ES-I3 (cell line): Measurements from ENCODE around the gene RPS6KA4.
"Not testable (repeated sequence)": the region's sequence is repeated elsewhere in the genome, so short reads cannot be mapped to it uniquely, and the experiment has no call there.

Experiments
- H3K36me3 ChIP-seq: 2 replicates; pipeline ENCODE4 v1.6.1; 2013; ENCODE audit warnings: mild to moderate bottlenecking, low read length, control low read depth, moderate library complexity; ENCODE audit not compliant: insufficient read depth
- H3K4me1 ChIP-seq: 2 replicates; pipeline ENCODE4 v1.6.1; 2013; ENCODE audit warnings: mild to moderate bottlenecking, control low read depth, low read length; ENCODE audit not compliant: insufficient read depth
- H3K9ac ChIP-seq: 2 replicates; pipeline ENCODE4 v1.6.1; 2013; ENCODE audit warnings: low read depth, mild to moderate bottlenecking, low read length, moderate library complexity
- H3K9me3 ChIP-seq: 2 replicates; pipeline ENCODE4 v1.6.1; 2013; ENCODE audit warnings: mild to moderate bottlenecking, low read length, moderate library complexity; ENCODE audit not compliant: control insufficient read depth, insufficient read depth

The RPS6KA4 gene

GRCh38 chr11:64358907-64359711 lies at the start of gene RPS6KA4:
TSS of gene RPS6KA4 (plus strand) at chr11:64359162. CDS start at chr11:64359236, 74 bp downstream.
- Histone ChIP-seq H3K4me1 (peaks cover 26% of the 10 kb centered on the region; the same call in 1 of the 2 replicates), H3K9ac (peak within 1 kb of the TSS; percentile 86), H3K9me3 (no peaks in the 10 kb centered on the region), H3K36me3 (0 out of 2 replicates have a peak, but pooled peaks cover 3% of the 10 kb centered on the region)

GRCh38 chr11:64312947-64313346 lies 46.0 kb upstream of the RPS6KA4 start:
- Histone ChIP-seq H3K4me1 (no peaks in the 10 kb centered on the region), H3K9ac (no peak overlapping the region), H3K36me3 (no peaks in the 10 kb centered on the region), H3K9me3 (no peaks in the 10 kb centered on the region)

- H3K4me1 ChIP-seq: no peaks in the 10 kb centered on the region
- no peaks in the 10 kb centered on the region for H3K9me3 ChIP-seq
- no peak overlapping the region for H3K9ac ChIP-seq
- H3K36me3 ChIP-seq: no peaks in the 10 kb centered on the region
Measured at GRCh38 chr11:64313491-64314145, 45.3 kb upstream of the RPS6KA4 start.

- Histone ChIP-seq H3K9me3 (no peaks in the 10 kb centered on the region), H3K4me1 (no peaks in the 10 kb centered on the region), H3K9ac (no peak overlapping the region), H3K36me3 (no peaks in the 10 kb centered on the region)
Measured at GRCh38 chr11:64314146-64314804, 44.7 kb upstream of the RPS6KA4 start.

GRCh38 chr11:64314805-64315561 lies 44.0 kb upstream of the RPS6KA4 start:
- Histone ChIP-seq H3K4me1 (no peaks in the 10 kb centered on the region), H3K9ac (no peak overlapping the region)

GRCh38 chr11:64315667-64316526 lies 43.1 kb upstream of the RPS6KA4 start:
- not testable (repeated sequence) for H3K9ac ChIP-seq, H3K9me3 ChIP-seq, H3K36me3 ChIP-seq, H3K4me1 ChIP-seq

More at GRCh38 chr11:64314805-64315561, 44.0 kb upstream of the RPS6KA4 start:
- H3K36me3 ChIP-seq: no peaks in the 10 kb centered on the region
- H3K9me3 ChIP-seq: no peaks in the 10 kb centered on the region

GRCh38 chr11:64316672-64317324 lies 42.2 kb upstream of the RPS6KA4 start:
- H3K36me3 ChIP-seq: no peaks in the 10 kb centered on the region
- H3K4me1 ChIP-seq: no peaks in the 10 kb centered on the region
- H3K9ac ChIP-seq: peak overlapping the region; percentile 81
- H3K9me3 ChIP-seq: no peaks in the 10 kb centered on the region

GRCh38 chr11:64317325-64317960 lies 41.5 kb upstream of the RPS6KA4 start, which contains the start of gene TRMT112:
TSS of gene TRMT112 (minus strand) at chr11:64317559. CDS start at chr11:64317526, 33 bp downstream.
- H3K9me3 ChIP-seq: no peaks in the 10 kb centered on the region
- peaks cover 1% of the 10 kb centered on the region; the same call in 1 of the 2 replicates for H3K4me1 ChIP-seq
- H3K36me3 ChIP-seq: peaks cover 4% of the 10 kb centered on the region; the same call in 1 of the 2 replicates
- H3K9ac ChIP-seq: peak within 1 kb of the TSS; percentile 81

GRCh38 chr11:64317961-64318765 lies 40.8 kb upstream of the RPS6KA4 start, which contains the start of gene PRDX5:
TSS of gene PRDX5 (plus strand) at chr11:64318121. CDS start at chr11:64318216, 95 bp downstream.
- no peaks in the 10 kb centered on the region for H3K9me3 ChIP-seq
- peak within 1 kb of the TSS; percentile 81 for H3K9ac ChIP-seq
- H3K36me3 ChIP-seq: peaks cover 4% of the 10 kb centered on the region; the same call in 1 of the 2 replicates
- peaks cover 8% of the 10 kb centered on the region; the same call in 1 of the 2 replicates for H3K4me1 ChIP-seq

GRCh38 chr11:64318766-64319761 lies 39.9 kb upstream of the RPS6KA4 start:
- H3K9me3 ChIP-seq: no peaks in the 10 kb centered on the region
- H3K4me1 ChIP-seq: peaks cover 13% of the 10 kb centered on the region; the same call in 1 of the 2 replicates
- peak overlapping the region; percentile 81; the same call in 1 of the 2 replicates for H3K9ac ChIP-seq
- H3K36me3 ChIP-seq: peaks cover 4% of the 10 kb centered on the region; the same call in 1 of the 2 replicates

GRCh38 chr11:64320556-64320955 lies 38.4 kb upstream of the RPS6KA4 start:
- H3K36me3 ChIP-seq: peaks cover 4% of the 10 kb centered on the region; the same call in 1 of the 2 replicates
- H3K9me3 ChIP-seq: no peaks in the 10 kb centered on the region
- H3K9ac ChIP-seq: no peak overlapping the region
- peaks cover 13% of the 10 kb centered on the region; the same call in 1 of the 2 replicates for H3K4me1 ChIP-seq
